Sigmoid colon (tissue), 3 donors: ENCODE data around the gene TRIM75.

Source experiments
- CTCF ChIP-seq, 4 experiments: fragments of 450-650 bp in 3 of 4; fragments of 200-600 bp in 1 of 4; IDR thresholded peaks; one replicate each; pipeline ENCODE4 v1.5.1; 2016 to 2019; ENCODE audit warnings: antibody characterized with exemption in 4 of 4, mild to moderate bottlenecking in 3 of 4, moderate library complexity in 2 of 4
- POLR2A ChIP-seq, 2 donors: fragments of 450-650 bp; IDR thresholded peaks; one replicate each; pipeline ENCODE4 v1.6.1; 2016; ENCODE audit warnings: antibody characterized with exemption in 2 of 2, mild to moderate bottlenecking in 2 of 2, moderate library complexity in 2 of 2

GRCh38 chr4:165053645-165054044 is at the start of gene TRIM75:
- TF ChIP-seq POLR2A (IDR thresholded peaks at IDR 0.05) (no peak), CTCF (IDR thresholded peaks at IDR 0.05) (no peak)
